Measurements from ENCODE around the gene SULT4A1.

Gene SULT4A1

GRCh38 chr22:43844560-43845545, 17.5 kb downstream of the SULT4A1 start:
- DNase-seq (ENCODE audit: low spot score): no peak

- no peak for DNase-seq (ENCODE audit: low spot score)
These were observed 18.4 kb downstream of the SULT4A1 start for GRCh38 chr22:43843783-43844530.

GRCh38 chr22:43841742-43842141, 20.6 kb downstream of the SULT4A1 start:
- no peak for DNase-seq (ENCODE audit: low spot score)

GRCh38 chr22:43840851-43841250, 21.5 kb downstream of the SULT4A1 start:
- DNase-seq (ENCODE audit: low spot score): no peak

- DNase-seq (ENCODE audit: low spot score): no peak
These were observed 21.9 kb downstream of the SULT4A1 start for GRCh38 chr22:43840431-43840830.

- no peak for DNase-seq (ENCODE audit: low spot score)
These were observed 22.5 kb downstream of the SULT4A1 start for GRCh38 chr22:43839781-43840180.

GRCh38 chr22:43838571-43839307, 23.6 kb downstream of the SULT4A1 start:
- no peak for DNase-seq (ENCODE audit: low spot score)

GRCh38 chr22:43838161-43838560, 24.2 kb downstream of the SULT4A1 start:
- DNase-seq (ENCODE audit: low spot score): no peak

- no peak for DNase-seq (ENCODE audit: low spot score)
These were observed 24.6 kb downstream of the SULT4A1 start for GRCh38 chr22:43837666-43838065.

GRCh38 chr22:43835736-43836135, 26.6 kb downstream of the SULT4A1 start:
- no peak for DNase-seq (ENCODE audit: low spot score)

GRCh38 chr22:43835166-43835565, 27.1 kb downstream of the SULT4A1 start:
- DNase-seq (ENCODE audit: low spot score): no peak

- DNase-seq (ENCODE audit: low spot score): no peak
These were observed 28.8 kb downstream of the SULT4A1 start for GRCh38 chr22:43833286-43834240.

- DNase-seq (ENCODE audit: low spot score): no peak
These were observed 29.7 kb downstream of the SULT4A1 start for GRCh38 chr22:43832393-43833265.

- DNase-seq (ENCODE audit: low spot score): no peak
These were observed 30.5 kb downstream of the SULT4A1 start for GRCh38 chr22:43831561-43832392.

GRCh38 chr22:43830931-43831560, 31.3 kb downstream of the SULT4A1 start:
- no peak for DNase-seq (ENCODE audit: low spot score)

- no peak for DNase-seq (ENCODE audit: low spot score)
These were observed 32.1 kb downstream of the SULT4A1 start for GRCh38 chr22:43829904-43830851.

- DNase-seq (ENCODE audit: low spot score): no peak
These were observed 33.1 kb downstream of the SULT4A1 start for GRCh38 chr22:43828998-43829782.
